ENCODE data around the gene KAT2A. TPM values are rescaled to one million over a fixed set of nuclear protein-coding genes. Genes with fewer than 3 reads are reported as not detected.

The KAT2A gene
- total RNA-seq, 1 experiment from 2014 or later = 42.1 TPM

DNA sequence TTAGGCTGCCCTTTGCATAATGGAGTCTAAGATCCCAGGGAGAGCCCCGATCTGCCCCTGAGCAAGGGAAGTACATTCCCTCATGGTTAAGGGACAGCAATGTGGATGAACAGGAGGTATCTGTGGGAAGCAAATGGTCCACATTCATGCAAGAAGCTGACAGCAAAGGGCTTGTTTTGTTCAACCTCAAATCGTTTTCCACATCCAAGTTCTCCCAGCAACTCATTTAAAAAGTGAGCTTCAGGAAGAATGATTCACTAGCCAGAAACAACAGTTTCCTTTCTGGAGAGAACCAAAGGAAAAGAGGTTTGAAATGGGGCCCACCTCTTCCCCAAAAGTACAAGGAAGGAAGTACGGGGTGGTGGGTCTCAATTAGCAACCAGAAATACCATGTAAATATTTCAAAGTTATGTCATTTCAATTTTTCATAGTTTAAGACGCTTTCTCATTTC lies 10.8 kb upstream of the KAT2A start:
- Histone ChIP-seq H3K9me3 (ENCODE audit: insufficient read depth, low read depth) (no peaks in the 10 kb centered on the region), H3K4me1 (replicated peaks; ENCODE audit: insufficient read depth) (peaks cover 20% of the 10 kb centered on the region), H3K36me3 (ENCODE audit: low read depth) (0 out of 2 replicates have a peak, but pooled peaks cover 7% of the 10 kb centered on the region), H3K4me3 (no peak overlapping the region), H2AFZ (no peak overlapping the region), H3K27ac (no peak overlapping the region), H3F3A (ENCODE audit: insufficient read depth, low read depth) (peaks cover 20% of the 10 kb centered on the region), H3K4me2 (no peak overlapping the region), H3K79me2 (ENCODE audit: low read depth) (peaks cover 61% of the 10 kb centered on the region), H3K27me3 (ENCODE audit: insufficient read depth, low read depth) (no peaks in the 10 kb centered on the region), H4K20me1 (ENCODE audit: insufficient read depth) (peaks cover 28% of the 10 kb centered on the region), H3K9me2 (ENCODE audit: insufficient read depth) (no peaks in the 10 kb centered on the region)
- ChIA-PET CTCF (no interaction called here), POLR2A (ENCODE audit: unreplicated experiment) (no interaction called here)
- no peak for TF ChIP-seq EZH2 (IDR thresholded peaks at IDR 0.05; ENCODE audit: low read depth)
- TF ChIP-seq, protein P1, sequence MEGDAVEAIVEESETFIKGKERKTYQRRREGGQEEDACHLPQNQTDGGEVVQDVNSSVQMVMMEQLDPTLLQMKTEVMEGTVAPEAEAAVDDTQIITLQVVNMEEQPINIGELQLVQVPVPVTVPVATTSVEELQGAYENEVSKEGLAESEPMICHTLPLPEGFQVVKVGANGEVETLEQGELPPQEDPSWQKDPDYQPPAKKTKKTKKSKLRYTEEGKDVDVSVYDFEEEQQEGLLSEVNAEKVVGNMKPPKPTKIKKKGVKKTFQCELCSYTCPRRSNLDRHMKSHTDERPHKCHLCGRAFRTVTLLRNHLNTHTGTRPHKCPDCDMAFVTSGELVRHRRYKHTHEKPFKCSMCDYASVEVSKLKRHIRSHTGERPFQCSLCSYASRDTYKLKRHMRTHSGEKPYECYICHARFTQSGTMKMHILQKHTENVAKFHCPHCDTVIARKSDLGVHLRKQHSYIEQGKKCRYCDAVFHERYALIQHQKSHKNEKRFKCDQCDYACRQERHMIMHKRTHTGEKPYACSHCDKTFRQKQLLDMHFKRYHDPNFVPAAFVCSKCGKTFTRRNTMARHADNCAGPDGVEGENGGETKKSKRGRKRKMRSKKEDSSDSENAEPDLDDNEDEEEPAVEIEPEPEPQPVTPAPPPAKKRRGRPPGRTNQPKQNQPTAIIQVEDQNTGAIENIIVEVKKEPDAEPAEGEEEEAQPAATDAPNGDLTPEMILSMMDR (conservative IDR thresholded peaks at IDR 0.05) = no peak
- no TSS peak for BruUV-seq (replicated peaks)
- intact Hi-C loops (cut with micrococcal nuclease; ENCODE audit: unreplicated experiment) = no loop called here
- DNase-seq = no peak

DNA sequence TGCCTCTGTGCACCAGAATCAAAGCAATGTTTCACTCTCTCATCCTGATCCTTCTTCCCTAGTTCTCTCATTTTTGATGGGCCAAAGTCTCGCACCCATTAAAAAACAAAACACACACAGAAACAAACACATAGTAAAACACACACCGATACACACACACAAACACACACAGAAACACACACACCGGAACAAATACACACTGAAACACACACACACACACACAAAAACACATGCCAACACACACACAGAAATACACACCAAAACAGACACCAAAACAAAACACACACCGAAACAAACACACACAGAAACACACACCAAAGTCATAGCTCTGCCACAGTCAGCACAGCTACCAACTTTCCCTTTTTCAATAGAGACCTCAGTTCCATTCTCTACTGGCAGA lies 10.1 kb upstream of the KAT2A start:
- Histone ChIP-seq H3K27me3 (ENCODE audit: insufficient read depth, low read depth) (no peaks in the 10 kb centered on the region), H3K79me2 (ENCODE audit: low read depth) (peaks cover 53% of the 10 kb centered on the region), H3K4me3 (no peak overlapping the region), H2AFZ (no peak overlapping the region), H3K4me1 (replicated peaks; ENCODE audit: insufficient read depth) (peaks cover 13% of the 10 kb centered on the region), H3F3A (ENCODE audit: insufficient read depth, low read depth) (peaks cover 13% of the 10 kb centered on the region), H3K36me3 (ENCODE audit: low read depth) (0 out of 2 replicates have a peak, but pooled peaks cover 7% of the 10 kb centered on the region), H3K4me2 (no peak overlapping the region), H3K27ac (no peak overlapping the region), H4K20me1 (ENCODE audit: insufficient read depth) (peaks cover 28% of the 10 kb centered on the region), H3K9me3 (ENCODE audit: insufficient read depth, low read depth) (no peaks in the 10 kb centered on the region), H3K9me2 (ENCODE audit: insufficient read depth) (no peaks in the 10 kb centered on the region)
- ChIA-PET POLR2A (ENCODE audit: unreplicated experiment) (no interaction called here), CTCF (no interaction called here)
- TF ChIP-seq, protein P1 (conservative IDR thresholded peaks at IDR 0.05) = no peak
- no peak for TF ChIP-seq EZH2 (IDR thresholded peaks at IDR 0.05; ENCODE audit: low read depth)
- intact Hi-C loops (cut with micrococcal nuclease; ENCODE audit: unreplicated experiment) = no loop called here
- DNase-seq = no peak
- no TSS peak for BruUV-seq (replicated peaks)

DNA sequence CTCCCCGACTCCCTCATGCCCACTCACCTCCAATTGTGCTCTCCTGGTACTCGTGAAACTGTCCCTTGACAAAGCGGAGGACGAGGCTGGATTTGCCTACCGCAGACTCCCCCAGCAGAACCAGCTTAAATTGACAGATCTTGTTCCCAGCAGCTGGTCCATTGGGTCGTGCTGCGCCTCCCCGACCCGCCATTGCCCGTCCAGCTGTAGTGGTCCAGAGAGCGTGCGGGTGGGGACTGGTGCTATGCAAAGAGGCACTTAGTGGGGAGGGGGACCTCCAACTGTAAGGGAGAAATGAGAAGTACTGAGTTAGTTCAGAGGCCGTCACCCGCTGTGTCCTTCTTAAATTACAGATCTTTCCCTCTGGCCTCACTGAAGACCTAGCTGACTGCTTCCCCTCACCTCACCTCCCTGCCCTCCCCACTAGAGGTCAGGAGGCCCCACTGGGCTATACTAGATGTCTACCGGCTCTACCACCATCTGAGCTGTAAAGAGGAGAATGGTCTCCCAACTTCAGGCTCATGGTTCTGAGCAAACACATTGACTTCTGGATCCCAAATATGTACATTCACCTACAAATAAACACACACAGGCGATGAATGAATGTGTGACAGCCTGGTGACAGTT lies 9.3 kb upstream of the KAT2A start:
- Histone ChIP-seq H3K27me3 (ENCODE audit: insufficient read depth, low read depth) (no peaks in the 10 kb centered on the region), H2AFZ (no peak overlapping the region), H3K79me2 (ENCODE audit: low read depth) (peaks cover 50% of the 10 kb centered on the region), H3K9me2 (ENCODE audit: insufficient read depth) (no peaks in the 10 kb centered on the region), H3K9me3 (ENCODE audit: insufficient read depth, low read depth) (no peaks in the 10 kb centered on the region), H3K4me3 (no peak overlapping the region), H3K27ac (no peak overlapping the region), H3K4me2 (no peak overlapping the region), H4K20me1 (ENCODE audit: insufficient read depth) (peaks cover 26% of the 10 kb centered on the region), H3F3A (ENCODE audit: insufficient read depth, low read depth) (peaks cover 11% of the 10 kb centered on the region), H3K4me1 (replicated peaks; ENCODE audit: insufficient read depth) (peaks cover 4% of the 10 kb centered on the region), H3K36me3 (ENCODE audit: low read depth) (0 out of 2 replicates have a peak, but pooled peaks cover 7% of the 10 kb centered on the region)
- no peak for DNase-seq
- no peak for TF ChIP-seq EZH2 (IDR thresholded peaks at IDR 0.05; ENCODE audit: low read depth)
- TF ChIP-seq, protein P1 (conservative IDR thresholded peaks at IDR 0.05) = no peak
- ChIA-PET POLR2A (ENCODE audit: unreplicated experiment) (no interaction called here), CTCF (no interaction called here)
- intact Hi-C loops (cut with micrococcal nuclease; ENCODE audit: unreplicated experiment) = no loop called here
- no TSS peak for BruUV-seq (replicated peaks)
